NCI-H1694 treated with DMSO at 0.1 percent for 48 hours (cell line): ENCODE data around the gene RGS8.
"Not testable (repeated sequence)": the region's sequence is repeated elsewhere in the genome, so short reads cannot be mapped to it uniquely, and the experiment has no call there.

Source experiments
- DNase-seq: peaks from one replicate; lab custom pipeline; 2025; lab: John Stamatoyannopoulos, UW

The RGS8 gene

DNA sequence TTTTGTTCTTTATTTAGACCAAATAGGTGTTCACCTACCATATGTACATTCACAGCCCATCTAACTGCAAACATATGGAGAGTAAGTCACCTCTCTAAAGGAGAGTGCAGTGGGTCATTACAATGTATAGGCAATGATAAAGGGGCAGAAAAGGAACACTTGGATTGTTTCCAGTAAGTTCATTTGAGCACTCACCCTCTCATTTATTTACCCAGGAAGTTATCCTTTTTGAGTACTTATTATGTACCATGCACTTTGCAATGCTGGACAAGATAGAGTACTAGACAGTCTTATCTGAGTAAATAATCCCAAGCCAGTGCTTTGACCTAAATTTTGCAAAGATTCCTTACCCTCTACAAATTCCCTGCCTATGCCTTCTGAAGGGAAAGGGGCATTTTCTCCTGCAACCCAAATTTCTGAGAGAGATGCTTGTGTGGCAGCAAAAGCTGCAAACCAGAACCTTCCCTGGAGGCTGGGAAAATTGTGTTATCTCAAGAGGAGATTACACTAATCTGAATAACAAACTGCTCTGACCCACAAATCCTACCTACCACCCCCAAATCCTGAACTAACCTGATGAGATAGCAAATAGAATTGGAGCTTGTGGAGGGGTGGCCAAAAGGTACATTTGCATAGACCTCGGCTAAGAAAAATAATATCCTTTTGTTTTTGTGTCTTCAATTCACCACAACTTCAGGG, 18.6 kb upstream of the RGS8 start:
- no peak for DNase-seq

DNA sequence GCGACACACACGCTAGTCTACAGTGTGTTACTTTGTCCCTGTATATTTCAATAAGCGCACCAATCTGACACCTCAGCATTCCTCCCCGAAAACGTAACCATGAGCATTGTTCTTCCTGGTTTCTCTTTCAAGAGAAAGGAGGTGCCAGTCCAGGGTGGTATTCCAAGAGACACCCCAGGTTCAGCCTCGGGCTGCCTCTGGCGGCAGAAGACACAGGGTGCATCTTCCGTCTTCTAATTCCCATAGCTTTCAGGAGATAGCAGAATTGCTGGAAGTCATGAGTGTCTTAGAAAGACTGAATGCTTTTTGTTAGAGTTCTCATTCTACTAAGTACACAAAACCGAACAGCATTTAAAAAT, 15.9 kb upstream of the RGS8 start:
- DNase-seq, result no peak

DNA sequence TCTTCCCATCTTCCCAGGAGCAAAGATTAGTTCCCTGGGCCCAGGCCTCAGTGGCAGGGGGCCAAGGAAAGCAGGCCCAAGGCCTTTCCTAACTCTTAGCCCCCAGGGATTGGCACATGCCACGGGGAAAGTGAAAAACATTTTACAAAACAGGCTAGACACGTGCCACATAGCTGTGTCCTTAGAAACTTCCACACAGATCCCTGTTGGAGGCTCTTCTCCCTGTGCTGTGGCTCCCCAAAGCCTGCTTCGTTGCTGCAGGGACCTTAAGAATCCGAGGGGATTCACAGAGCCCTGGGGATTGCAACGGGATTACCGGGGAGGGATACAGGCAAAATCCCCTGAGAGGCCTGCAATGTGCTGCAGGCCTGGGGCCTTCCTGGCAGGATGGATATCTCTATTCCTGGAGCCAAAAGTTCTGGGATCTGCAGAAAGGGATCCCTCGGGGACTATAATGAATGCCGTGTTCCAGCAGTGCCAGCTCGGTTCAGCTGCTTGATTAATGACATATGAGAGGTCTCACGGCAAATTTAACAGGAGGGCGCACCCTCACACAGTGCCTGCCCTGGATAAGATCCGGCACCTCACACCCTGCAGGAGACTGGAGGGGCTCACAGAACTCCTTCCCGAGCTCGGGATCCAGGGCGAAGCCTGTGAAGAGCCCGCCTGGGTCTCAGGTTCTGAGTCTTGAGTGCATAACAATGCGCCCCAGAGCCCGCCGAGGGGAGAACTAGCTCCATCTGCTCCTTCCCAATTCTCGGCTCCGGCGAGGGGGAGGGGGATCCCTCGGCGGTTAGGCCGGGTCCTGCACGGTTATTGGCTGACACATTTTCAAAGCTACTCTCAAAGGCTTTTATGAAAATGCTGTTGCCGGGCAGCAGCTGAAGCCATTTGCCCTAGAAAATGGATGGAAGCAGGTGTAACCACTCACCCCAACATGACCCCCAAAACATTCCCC, 15.3 kb upstream of the RGS8 start:
- peak; percentile 98 for DNase-seq

DNA sequence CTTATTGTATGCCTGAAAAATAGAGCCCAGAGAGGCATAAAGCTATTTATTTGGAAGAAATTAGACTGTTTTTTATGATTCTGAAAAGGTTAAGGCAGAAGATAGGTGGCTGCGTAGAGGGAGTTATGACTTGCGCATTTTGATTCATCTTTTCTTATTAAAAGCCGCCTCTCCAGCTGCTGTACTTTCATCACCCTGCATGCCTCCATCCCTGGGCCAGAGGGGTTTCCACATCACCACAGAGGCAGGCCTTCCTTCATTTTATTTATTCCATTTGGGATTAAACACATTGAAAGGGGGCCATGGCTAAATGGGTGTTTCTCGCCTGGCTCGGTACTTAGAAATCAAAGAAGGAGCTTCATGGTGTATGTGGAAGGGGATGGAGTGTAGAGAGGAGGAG, 14.6 kb upstream of the RGS8 start:
- peak; percentile 58 for DNase-seq

DNA sequence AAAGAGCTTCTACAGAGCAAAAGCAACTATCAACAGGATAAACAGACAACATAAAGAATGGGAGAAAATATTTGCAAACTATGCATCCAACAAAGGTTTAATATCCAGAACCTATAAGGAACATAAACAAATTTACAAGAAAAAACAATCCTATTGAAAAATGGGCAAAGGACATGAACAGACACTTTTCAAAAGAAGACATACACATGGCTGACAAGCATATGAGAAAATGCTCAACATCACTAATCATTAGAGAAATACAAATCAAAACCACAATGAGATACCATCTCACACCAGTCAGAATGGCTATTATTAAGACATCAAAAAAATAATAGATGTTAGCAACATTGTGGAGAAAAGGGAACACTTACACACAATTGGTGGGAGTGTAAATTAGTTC, 8.8 kb upstream of the RGS8 start:
- not testable (repeated sequence) for DNase-seq

DNA sequence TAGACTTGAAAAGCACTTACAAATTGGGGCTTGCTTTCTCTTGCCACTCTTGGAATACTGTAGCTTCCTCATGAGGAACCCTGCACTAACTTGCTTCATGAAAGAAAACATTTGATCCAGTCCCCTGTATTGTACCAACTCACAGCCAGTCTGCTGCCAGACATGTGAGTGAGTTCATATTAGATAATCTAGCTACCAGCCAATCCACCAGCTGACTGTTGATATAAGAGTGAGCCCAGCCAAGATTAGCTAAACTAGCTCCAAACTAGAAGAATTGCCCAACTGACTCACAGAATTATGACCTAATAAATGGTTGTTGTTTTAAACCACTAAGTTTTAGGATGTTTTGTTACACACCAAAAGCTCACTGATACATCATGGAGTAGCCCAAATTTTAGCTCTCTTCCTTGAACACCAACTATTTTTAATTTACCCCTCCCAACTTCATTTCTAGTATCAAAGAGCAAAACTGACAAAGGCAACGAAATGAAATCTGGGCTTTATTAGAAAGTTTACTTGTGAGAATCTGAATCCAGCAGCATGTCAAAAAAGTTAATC, 6.6 kb upstream of the RGS8 start:
- DNase-seq, result no peak

DNA sequence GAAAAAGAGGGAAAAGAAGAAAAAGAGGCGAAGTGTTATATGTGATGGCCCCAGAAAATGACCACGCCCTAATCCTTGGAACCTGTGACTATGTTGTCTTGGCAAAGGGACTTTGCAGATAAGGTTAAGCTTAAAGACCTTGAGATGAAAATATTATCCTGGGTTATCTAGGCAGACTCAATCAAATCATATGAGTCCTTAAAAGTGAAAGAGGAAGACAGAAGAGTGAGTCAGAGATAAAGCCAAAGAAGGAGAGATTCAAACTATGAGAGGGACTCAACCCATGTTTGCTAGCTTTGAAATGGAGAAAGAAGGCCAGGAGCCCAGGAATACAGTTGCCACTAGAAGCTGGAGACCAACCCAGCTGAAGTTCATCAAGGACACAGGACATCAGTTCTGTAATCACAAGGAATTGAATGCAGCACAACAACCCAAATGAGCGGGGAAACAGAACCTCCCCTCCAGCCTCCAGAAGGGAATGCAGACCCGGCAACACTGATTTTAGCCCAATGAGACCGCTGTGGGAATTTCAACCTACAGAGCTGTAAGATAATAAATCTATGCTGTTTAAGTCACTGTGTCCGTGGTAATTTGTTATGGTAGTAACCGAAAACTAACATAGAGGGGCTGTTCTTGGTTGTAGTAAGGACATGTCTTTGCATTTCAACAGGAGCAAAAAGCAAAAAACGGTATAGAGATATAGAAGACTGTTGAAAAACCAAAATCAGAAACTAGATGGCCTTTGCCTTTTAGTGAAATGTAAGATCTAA, 4.2 kb upstream of the RGS8 start:
- DNase-seq, result no peak

DNA sequence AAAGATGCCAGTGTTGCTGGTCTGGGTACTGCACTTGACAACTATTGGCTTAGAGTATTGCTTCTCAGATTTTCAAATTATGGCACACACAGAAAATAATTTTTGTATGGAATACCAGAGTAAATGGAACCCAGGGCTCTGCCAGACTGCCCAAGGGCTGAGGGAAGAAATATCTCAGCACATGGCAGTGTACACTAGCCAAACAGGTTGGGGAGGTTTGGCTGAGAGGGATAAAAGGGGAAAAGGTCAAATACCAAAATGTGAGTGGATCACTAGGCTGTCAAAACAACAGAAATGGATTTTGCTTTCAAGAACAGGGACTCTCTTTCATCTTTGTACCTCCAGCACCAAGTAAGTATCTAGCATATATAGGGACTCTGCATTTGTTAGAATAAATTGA, 3.0 kb upstream of the RGS8 start:
- DNase-seq, result no peak

DNA sequence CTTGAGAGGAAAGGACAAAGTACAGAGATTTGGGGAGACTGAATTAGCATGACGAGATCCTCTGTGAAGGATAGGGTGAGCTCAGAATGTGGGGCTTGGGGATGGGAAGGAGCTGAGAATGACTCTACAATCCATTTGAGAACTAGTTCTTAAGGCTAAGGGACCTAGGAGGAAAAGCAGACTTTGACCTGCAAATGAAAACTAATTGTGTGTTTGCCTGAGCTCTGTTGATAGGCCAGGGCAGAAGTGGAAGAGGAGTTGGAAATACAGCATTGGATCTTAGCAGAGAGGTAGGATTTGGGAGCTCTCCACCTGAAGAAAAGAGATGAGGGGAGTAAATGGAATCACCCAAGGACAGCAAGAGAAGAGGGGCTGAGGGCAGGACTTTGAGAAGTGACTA, 2.1 kb upstream of the RGS8 start:
- no peak for DNase-seq

DNA sequence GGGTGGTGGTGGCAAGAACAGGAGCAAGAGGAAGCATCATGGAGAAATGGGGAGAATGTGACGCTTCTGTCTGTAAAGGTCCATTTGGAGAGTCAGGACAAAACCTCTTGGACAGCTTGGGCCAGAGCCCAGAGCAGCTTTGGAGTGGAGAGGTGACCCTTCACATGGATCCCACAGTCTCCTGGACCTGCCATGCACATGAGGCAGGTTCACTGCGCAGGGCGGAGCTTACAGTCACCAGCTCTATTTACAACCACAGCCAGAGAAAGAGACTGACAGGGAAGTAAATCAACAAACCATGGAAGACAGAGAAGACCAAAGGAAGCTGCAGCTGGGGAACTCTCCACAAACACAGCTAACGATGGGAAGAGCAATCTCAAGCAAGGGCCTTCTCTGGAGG, 828 bp upstream of the RGS8 start:
- no peak for DNase-seq

DNA sequence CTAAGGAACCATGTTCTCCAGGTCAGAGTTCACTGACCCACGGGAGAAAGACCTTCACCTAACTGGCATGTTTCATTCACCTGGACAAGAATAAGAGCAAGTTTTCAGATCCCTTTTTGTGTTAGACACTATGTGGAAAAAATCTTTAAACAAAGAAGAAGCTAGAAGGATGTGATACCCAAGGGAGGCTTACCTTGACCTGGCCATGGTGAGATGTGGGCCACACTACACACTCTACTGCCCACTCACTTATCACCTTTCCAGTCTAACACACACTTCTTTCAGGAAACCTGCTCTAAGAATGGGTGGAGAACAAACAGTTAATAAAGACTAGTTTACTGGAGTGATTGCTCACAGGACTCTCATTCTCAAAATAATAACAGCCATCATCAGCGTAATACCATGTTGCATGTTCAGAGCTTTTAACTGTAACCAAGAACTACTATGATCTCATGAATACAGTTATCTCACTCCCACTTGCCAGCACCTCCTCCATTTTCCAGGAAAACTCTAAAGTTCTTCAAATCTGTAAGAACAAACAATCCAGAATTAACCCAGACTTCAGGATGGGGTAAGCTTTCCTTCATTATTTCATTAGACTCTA, 1.4 kb downstream of the RGS8 start:
- no peak for DNase-seq

DNA sequence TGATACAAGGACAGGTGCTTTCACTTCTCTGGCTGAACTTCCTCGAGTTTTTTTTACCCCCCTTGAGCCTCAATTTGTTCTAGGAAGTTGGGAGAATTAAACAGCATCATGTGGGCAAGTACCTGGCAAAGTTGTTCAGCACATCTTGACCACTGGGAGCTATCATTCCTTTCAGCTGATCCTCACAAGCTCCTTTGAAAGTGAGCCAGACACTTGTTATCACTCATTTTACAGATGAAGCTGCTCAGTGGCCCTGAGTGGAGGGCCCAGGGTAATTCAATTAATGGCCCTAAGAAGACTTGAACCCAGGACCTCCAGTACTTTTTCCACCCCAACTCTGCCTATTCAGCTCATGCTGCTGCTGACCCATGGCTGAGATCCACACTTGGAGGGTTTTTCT, 2.0 kb downstream of the RGS8 start:
- no peak for DNase-seq

DNA sequence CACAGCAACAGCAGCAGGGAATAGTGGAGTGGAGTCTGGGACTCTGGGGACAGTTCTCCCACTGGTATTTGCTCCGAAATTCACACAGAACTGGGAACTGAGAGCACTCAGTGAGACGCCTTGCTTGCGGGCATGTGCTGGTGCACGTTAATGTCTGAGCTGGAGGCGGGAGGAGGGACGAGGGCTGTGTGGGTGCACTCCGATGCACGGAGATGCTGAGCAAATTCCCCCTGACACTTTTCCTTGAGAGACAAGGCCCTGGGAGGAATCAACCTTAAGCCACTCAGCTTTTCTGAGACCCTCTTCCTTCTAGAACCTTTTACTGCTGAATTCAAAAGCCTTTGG, 2.8 kb downstream of the RGS8 start:
- DNase-seq, result no peak

DNA sequence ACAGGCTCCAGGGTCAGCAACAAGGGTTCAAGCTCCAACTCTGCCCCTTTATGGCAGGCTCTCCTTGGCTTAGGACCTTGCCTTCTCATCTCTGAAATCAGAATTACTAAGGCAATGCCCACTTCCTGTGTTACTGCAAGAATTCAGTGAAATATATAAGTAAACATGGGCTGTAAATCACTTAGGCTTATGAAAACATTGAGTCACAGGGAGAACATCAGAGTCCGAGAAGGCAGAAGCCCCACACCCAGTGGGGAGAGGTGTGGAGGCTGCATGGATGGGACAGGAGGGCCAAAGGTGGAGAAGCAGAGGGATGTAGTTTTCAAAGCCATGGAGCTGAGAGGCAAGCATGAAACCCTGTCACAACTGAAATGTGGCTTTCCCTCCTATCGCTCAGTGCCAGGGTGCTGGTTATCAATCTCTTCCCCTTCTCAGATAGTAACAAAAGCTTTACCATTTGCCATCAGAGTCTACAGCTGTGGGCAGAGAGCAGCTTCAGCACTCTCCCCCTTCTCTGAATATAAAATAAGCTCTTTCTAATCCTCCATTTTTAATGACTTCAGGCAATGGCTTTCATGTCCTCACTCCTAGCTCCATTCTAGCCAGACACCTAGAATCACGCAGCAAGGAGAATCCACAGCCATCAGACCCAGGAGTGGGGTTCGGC, 3.4 kb downstream of the RGS8 start:
- DNase-seq, result no peak

DNA sequence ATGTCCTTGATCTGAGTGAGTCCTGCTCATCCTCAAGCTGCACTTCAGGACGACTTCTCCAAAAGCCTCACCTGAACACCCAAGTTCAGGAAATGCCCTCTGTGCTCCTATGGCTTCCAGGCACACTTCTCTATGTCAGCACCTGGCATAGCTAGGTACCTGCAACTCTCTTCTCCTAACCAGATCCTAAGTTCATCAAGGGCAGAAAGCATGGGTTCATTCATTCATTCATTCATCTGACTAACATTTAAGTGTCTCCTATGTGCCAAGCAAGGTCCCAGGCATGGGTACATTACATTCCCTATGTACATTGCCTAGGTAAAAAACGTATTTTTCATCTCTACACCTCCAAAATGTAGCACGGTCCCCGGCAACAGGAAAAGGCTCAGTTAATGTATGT, 4.0 kb downstream of the RGS8 start:
- DNase-seq, result no peak

DNA sequence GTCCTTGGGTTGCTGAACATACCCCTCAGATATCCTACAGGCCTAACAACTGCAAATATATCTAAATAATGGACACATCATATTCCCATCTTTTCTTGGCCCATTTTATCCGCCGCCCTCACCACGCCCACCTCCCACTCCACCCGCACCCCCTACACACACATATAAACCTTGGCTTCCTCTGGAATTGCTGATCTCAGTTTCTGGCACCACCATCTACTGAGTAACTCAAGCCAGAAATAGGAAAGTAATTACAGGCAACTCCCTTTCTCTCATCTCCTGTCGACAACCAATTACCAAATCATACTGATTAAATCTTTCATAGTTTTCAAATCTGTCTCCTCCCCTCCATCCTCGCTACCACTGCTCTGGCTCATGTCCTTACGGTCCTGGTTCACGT, 4.7 kb downstream of the RGS8 start:
- no peak for DNase-seq

DNA sequence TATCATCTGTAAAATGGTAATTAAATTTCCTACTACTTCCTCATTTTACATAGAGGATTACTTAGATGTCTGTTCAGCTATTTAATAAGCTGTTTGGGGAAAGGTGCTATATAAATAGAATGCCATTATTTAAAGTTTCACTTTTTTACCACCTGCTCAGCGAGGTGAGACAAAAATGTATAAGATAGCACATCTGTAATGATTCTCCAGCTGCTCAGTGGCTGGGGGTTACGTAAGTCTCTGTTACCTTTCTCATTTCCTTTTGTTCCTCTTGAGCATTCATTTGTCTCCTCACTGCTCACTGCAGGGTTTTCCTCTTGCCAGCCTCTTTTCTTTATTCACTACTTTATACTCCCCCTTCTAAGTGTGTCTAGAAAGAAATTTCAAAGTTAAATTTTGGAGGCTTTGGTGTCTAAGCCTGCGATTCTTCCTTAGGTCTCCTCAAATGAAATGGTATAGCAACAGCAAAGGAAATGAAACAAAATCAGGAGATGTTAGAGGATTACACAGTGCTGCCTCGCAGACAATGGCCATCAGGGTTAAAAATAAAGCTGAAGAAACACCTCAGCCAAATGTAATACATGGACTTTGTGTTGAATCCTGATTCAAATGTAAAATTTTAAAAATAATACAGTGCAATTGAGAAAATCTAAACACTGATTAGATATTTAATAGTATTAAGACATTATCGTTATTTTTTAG, 6.8 kb downstream of the RGS8 start:
- DNase-seq, result no peak

DNA sequence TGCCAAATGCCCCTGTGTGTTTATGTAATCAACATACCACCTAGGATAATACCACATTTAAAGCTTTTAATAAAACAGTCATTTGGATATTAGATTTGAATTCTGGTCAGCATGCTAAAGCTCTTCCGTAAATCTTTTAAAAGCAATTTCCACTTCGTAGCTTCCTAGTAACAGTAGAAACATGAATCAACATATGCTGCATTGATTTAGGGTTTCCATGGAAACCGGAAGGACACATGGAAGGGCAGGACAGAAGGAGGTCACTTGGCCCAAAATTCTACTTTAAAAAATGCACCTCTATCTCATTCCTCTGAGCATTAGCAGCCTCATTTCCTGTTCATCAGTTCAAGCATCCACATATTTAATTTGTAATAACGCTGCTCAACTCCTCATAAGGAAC, 8.1 kb downstream of the RGS8 start:
- DNase-seq, result no peak

DNA sequence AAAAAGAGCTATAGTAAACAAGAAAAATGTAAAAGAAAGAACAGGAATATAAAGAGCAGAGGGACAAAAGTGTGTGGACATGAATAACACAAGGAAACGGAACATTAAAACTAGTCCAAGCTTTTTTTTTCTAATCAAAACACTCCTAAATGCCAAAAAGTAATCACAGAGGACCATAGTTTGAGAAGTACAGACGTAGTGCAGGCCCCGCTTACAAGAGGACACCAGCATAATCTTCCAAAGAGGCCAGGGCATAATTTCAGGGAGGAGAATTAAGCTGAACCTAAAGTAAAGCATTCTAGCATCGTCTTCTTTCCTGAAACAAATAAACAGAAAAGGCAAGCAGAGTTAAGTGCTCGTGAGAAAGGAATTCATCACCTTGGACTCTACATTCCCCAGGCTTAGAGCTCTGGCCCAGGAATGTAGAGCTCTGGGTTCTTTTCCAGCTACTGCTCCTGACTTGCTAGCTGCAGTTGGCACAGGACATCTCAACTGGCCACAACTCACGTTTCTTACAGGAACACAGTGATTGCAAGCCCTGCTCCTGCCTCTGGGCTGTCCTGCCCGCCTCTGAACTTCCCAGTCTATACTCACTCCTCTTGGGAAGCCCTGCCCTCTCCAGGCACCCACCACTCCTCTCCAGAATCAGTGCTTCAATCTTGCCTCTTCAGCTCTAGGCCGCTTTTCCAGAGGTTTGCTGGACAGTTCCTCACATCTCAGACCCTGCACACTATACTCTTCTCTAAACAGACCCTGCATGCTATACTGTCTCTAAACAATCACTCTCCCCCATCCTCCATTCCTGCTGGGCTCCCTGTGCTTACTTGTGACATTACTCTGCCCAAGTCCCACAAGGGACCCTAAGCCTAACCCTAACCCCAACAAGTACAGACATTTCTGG, 9.8 kb downstream of the RGS8 start:
- DNase-seq, result no peak

DNA sequence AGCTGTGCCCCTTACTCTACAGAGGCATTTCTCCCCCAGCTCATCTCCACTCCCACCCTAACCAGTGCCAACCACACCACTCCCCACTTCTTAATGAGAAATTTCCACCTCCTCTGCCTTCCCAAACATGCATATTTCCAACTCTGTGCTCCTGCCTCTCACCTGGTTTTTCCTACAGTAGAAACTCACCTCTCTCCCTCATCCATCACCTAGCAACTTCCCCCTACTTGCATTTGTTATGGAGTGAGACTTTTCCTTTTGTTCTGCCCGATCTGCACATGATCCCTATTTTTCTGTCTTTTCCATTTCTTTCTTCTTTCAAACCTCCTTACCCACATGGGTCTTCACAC, 11.9 kb downstream of the RGS8 start:
- no peak for DNase-seq
